ENCODE measurements around the gene AP3B2. TPM values are rescaled to one million over a fixed set of nuclear protein-coding genes. Genes with fewer than 3 reads are reported as not detected.
A peak's percentile ranks its signal among the peaks of the same experiment; 100 is the strongest.

Gene AP3B2
- total RNA-seq: 10 to 100 TPM in 1 of 4 donors, 1 to 10 TPM in 2, not detected in 1; 1.7 to 36.8 (median 2.2) TPM

GRCh38 chr15:82709421-82710207 lies at the start of gene AP3B2:
TSS of gene AP3B2 (minus strand) at chr15:82709875. CDS start at chr15:82709706, 169 bp downstream.
- Histone ChIP-seq H3K9me3 (no peaks in the 10 kb centered on the region), H3K36me3 (no peaks in the 10 kb centered on the region), H3K27ac (peak within 1 kb of the TSS; percentile 9 to 65 (median 62)), H3K27me3 (peaks cover 6% of the 10 kb centered on the region), H3K4me1 (peaks cover 0 to 14% (median 13%) of the 10 kb centered on the region in 4 donors), H3K4me3 (peak within 1 kb of the TSS; percentile 50 to 72 (median 63))
- peak; percentile 59 for DNase-seq
- in situ Hi-C loops (cut with MboI; ENCODE audit: low pct_ligation_motif_present in 1 of 4, low pct_unique_long_range_greater_than_20kb in 1 of 4, low sequenced_read_pairs in 3 of 4): no loop called here
- WGBS, 2 donors (ENCODE audit: low coverage in 1 of 2): 0 to 4% methylated on average over 3 to 22 of the region's 95 CpGs
- no peak for TF ChIP-seq POLR2AphosphoS5 (IDR thresholded peaks at IDR 0.05)
- no peak for TF ChIP-seq POLR2A (IDR thresholded peaks at IDR 0.05)
- TF ChIP-seq EP300 (IDR thresholded peaks at IDR 0.05; ENCODE audit: low read depth): no peak
- TF ChIP-seq CTCF (IDR thresholded peaks at IDR 0.05): no peak
- intact Hi-C loops (cut with DNase I; ENCODE audit: low total_unique reads): no loop called here

- in situ Hi-C loops (cut with MboI; ENCODE audit: low pct_ligation_motif_present in 1 of 4, low pct_unique_long_range_greater_than_20kb in 1 of 4, low sequenced_read_pairs in 3 of 4) (no loop called here), intact Hi-C loops (cut with DNase I; ENCODE audit: low total_unique reads) (no loop called here)
- TF ChIP-seq POLR2AphosphoS5 (IDR thresholded peaks at IDR 0.05) (no peak), POLR2A (IDR thresholded peaks at IDR 0.05) (no peak)
- WGBS, 2 donors (ENCODE audit: low coverage in 1 of 2): 39 to 51% methylated on average over 4 of the region's 4 CpGs
- peaks cover 7 to 21% (median 19%) of the 10 kb centered on the region in 4 donors for H3K4me1 ChIP-seq
- no peak for DNase-seq
- H3K27me3 ChIP-seq: no peaks in the 10 kb centered on the region
- H3K27ac ChIP-seq: no peak overlapping the region
- no peaks in the 10 kb centered on the region for H3K9me3 ChIP-seq
- H3K36me3 ChIP-seq: peaks cover 0 to 15% (median 6%) of the 10 kb centered on the region in 4 donors
- peak overlapping the region; percentile 63 to 88 (median 70) for H3K4me3 ChIP-seq
Measured at GRCh38 chr15:82751308-82751707, 41.6 kb upstream of the AP3B2 start.

GRCh38 chr15:82750831-82751180 lies 41.1 kb upstream of the AP3B2 start:
- TF ChIP-seq EP300 (IDR thresholded peaks at IDR 0.05; ENCODE audit: low read depth): no peak
- Histone ChIP-seq H3K27ac (peak overlapping the region; percentile 86 to 89 (median 88)), H3K4me3 (peak overlapping the region; percentile 63 to 88 (median 70)), H3K36me3 (peaks cover 0 to 10% (median 3%) of the 10 kb centered on the region in 4 donors), H3K4me1 (peaks cover 7 to 21% (median 19%) of the 10 kb centered on the region in 4 donors), H3K9me3 (no peaks in the 10 kb centered on the region), H3K27me3 (no peaks in the 10 kb centered on the region)
- WGBS, 2 donors (ENCODE audit: low coverage in 1 of 2): 0 to 1% methylated on average over 3 to 8 of the region's 8 CpGs
- in situ Hi-C loops (cut with MboI; ENCODE audit: low pct_ligation_motif_present in 1 of 4, low pct_unique_long_range_greater_than_20kb in 1 of 4, low sequenced_read_pairs in 3 of 4): no loop called here
- intact Hi-C loops (cut with DNase I; ENCODE audit: low total_unique reads): no loop called here
- no peak for DNase-seq

GRCh38 chr15:82749951-82750830 lies 40.5 kb upstream of the AP3B2 start:
- Histone ChIP-seq H3K4me1 (peaks cover 7 to 21% (median 19%) of the 10 kb centered on the region in 4 donors), H3K27me3 (no peaks in the 10 kb centered on the region), H3K36me3 (peaks cover 0 to 4% (median under 1%) of the 10 kb centered on the region in 4 donors), H3K4me3 (peak overlapping the region; percentile 63 to 88 (median 70)), H3K27ac (peak overlapping the region; percentile 86 to 89 (median 88)), H3K9me3 (no peaks in the 10 kb centered on the region)
- intact Hi-C loops (cut with DNase I; ENCODE audit: low total_unique reads): loop anchor here (2.0 kb wide), 1 partner anchor 63 kb away; no protein-coding TSS in a partner anchor
- WGBS, 2 donors (ENCODE audit: low coverage in 1 of 2): 0% methylated on average over 11 to 46 of the region's 47 CpGs
- peak; percentile 93 for DNase-seq
- peak; percentile 86 to 91 (median 90) for TF ChIP-seq POLR2AphosphoS5 (IDR thresholded peaks at IDR 0.05)
- no peak for TF ChIP-seq CTCF (IDR thresholded peaks at IDR 0.05)
- peak; percentile 76 for TF ChIP-seq POLR2A (IDR thresholded peaks at IDR 0.05)
- in situ Hi-C loops (cut with MboI; ENCODE audit: low pct_ligation_motif_present in 1 of 4, low pct_unique_long_range_greater_than_20kb in 1 of 4, low sequenced_read_pairs in 3 of 4): no loop called here

GRCh38 chr15:82748315-82748714 lies 38.6 kb upstream of the AP3B2 start:
- Histone ChIP-seq H3K36me3 (no peaks in the 10 kb centered on the region), H3K27me3 (no peaks in the 10 kb centered on the region), H3K4me1 (peaks cover 7 to 21% (median 19%) of the 10 kb centered on the region in 4 donors), H3K27ac (no peak overlapping the region), H3K9me3 (no peaks in the 10 kb centered on the region), H3K4me3 (no peak overlapping the region)
- no peak for DNase-seq
- no peak for TF ChIP-seq EP300 (IDR thresholded peaks at IDR 0.05; ENCODE audit: low read depth)
- TF ChIP-seq CTCF (IDR thresholded peaks at IDR 0.05): no peak
- TF ChIP-seq POLR2AphosphoS5 (IDR thresholded peaks at IDR 0.05): no peak
- no peak for TF ChIP-seq POLR2A (IDR thresholded peaks at IDR 0.05)
- in situ Hi-C loops (cut with MboI; ENCODE audit: low pct_ligation_motif_present in 1 of 4, low pct_unique_long_range_greater_than_20kb in 1 of 4, low sequenced_read_pairs in 3 of 4): no loop called here
- intact Hi-C loops (cut with DNase I; ENCODE audit: low total_unique reads): loop anchor here (2.0 kb wide), 1 partner anchor 64 kb away; no protein-coding TSS in a partner anchor

Measured in transverse colon (tissue), 4 donors.